Measurements from ENCODE around the gene BHLHA9. TPM values are rescaled to one million over a fixed set of nuclear protein-coding genes. Genes with fewer than 3 reads are reported as not detected.

BHLHA9 gene
- polyA plus RNA-seq, 1 experiment, result not detected

GRCh38 chr17:1275962-1276736 is 5.9 kb downstream of the BHLHA9 start:
- ChIA-PET CTCF (interaction anchor here (2.2 kb wide), 1 partner anchor 240 kb away, joined by 10 read pairs; the partner anchor contains the start of gene INPP5K), POLR2A (no interaction called here)
- H3K9me3 ChIP-seq (ENCODE audit: control insufficient read depth, insufficient read depth, low read length), result no peaks in the 10 kb centered on the region; the same call in 1 of the 2 replicates
- peaks cover 36% of the 10 kb centered on the region for H3K27me3 ChIP-seq (ENCODE audit: control insufficient read depth, insufficient read depth, low read length)
- no peak overlapping the region for H3K4me3 ChIP-seq (ENCODE audit: low read depth, low read length)
- no peak for DNase-seq (ENCODE audit: low read depth, low spot score)
- TF ChIP-seq CTCF (IDR thresholded peaks at IDR 0.05; ENCODE audit: low read depth, low read length), result peak; percentile 85
- H3K27ac ChIP-seq (ENCODE audit: low read depth, low read length), result no peak overlapping the region

GRCh38 chr17:1280652-1281051 is 10.4 kb downstream of the BHLHA9 start:
- ChIA-PET POLR2A (no interaction called here), CTCF (interaction anchor here (1.1 kb wide), 1 partner anchor 52 kb away, joined by 3 read pairs; no protein-coding TSS in a partner anchor)
- no peak for DNase-seq (ENCODE audit: low read depth, low spot score)
- no peak for TF ChIP-seq CTCF (IDR thresholded peaks at IDR 0.05; ENCODE audit: low read depth, low read length)
- no peaks in the 10 kb centered on the region; the same call in 1 of the 2 replicates for H3K9me3 ChIP-seq (ENCODE audit: control insufficient read depth, insufficient read depth, low read length)
- H3K27me3 ChIP-seq (ENCODE audit: control insufficient read depth, insufficient read depth, low read length), result peaks cover 12% of the 10 kb centered on the region
- H3K27ac ChIP-seq (ENCODE audit: low read depth, low read length), result no peak overlapping the region
- H3K4me3 ChIP-seq (ENCODE audit: low read depth, low read length), result no peak overlapping the region

GRCh38 chr17:1286379-1287106 is 16.3 kb downstream of the BHLHA9 start:
- CTCF ChIA-PET, result no interaction called here
- POLR2A ChIA-PET, result no interaction called here
- no peak for TF ChIP-seq CTCF (IDR thresholded peaks at IDR 0.05; ENCODE audit: low read depth, low read length)

GRCh38 chr17:1289695-1290094 is 19.5 kb downstream of the BHLHA9 start:
- peaks cover under 1% of the 10 kb centered on the region for H3K27me3 ChIP-seq (ENCODE audit: control insufficient read depth, insufficient read depth, low read length)
- POLR2A ChIA-PET, result no interaction called here
- no peak overlapping the region for H3K4me3 ChIP-seq (ENCODE audit: low read depth, low read length)
- CTCF ChIA-PET, result no interaction called here
- TF ChIP-seq CTCF (IDR thresholded peaks at IDR 0.05; ENCODE audit: low read depth, low read length), result no peak
- no peak overlapping the region for H3K27ac ChIP-seq (ENCODE audit: low read depth, low read length)
- H3K9me3 ChIP-seq (ENCODE audit: control insufficient read depth, insufficient read depth, low read length), result peaks cover 12% of the 10 kb centered on the region
- DNase-seq (ENCODE audit: low read depth, low spot score), result no peak

More at GRCh38 chr17:1286379-1287106, 16.3 kb downstream of the BHLHA9 start:
- Histone ChIP-seq H3K9me3 (ENCODE audit: control insufficient read depth, insufficient read depth, low read length) (peaks cover 9% of the 10 kb centered on the region), H3K27ac (ENCODE audit: low read depth, low read length) (no peak overlapping the region), H3K27me3 (ENCODE audit: control insufficient read depth, insufficient read depth, low read length) (no peaks in the 10 kb centered on the region), H3K4me3 (ENCODE audit: low read depth, low read length) (no peak overlapping the region)
- DNase-seq (ENCODE audit: low read depth, low spot score), result no peak

- peaks cover 12% of the 10 kb centered on the region for H3K9me3 ChIP-seq (ENCODE audit: control insufficient read depth, insufficient read depth, low read length)
- no peak overlapping the region for H3K4me3 ChIP-seq (ENCODE audit: low read depth, low read length)
- no peak overlapping the region for H3K27ac ChIP-seq (ENCODE audit: low read depth, low read length)
- POLR2A ChIA-PET, result no interaction called here
- no peak for TF ChIP-seq CTCF (IDR thresholded peaks at IDR 0.05; ENCODE audit: low read depth, low read length)
- peaks cover 7% of the 10 kb centered on the region for H3K27me3 ChIP-seq (ENCODE audit: control insufficient read depth, insufficient read depth, low read length)
- no peak for DNase-seq (ENCODE audit: low read depth, low spot score)
- CTCF ChIA-PET, result no interaction called here
Observed at GRCh38 chr17:1290676-1291075, 20.4 kb downstream of the BHLHA9 start.
